Spinal cord (tissue), 10 donors: ENCODE measurements around the gene LNX1. TPM values are rescaled to one million over a fixed set of nuclear protein-coding genes. Genes with fewer than 3 reads are reported as not detected.
"Not testable (repeated sequence)": the region's sequence is repeated elsewhere in the genome, so short reads cannot be mapped to it uniquely, and the experiment has no call there.

ENCODE experiments used
- DNase-seq, 6 donors: peaks; one replicate each; pipeline versions ENCODE4 v3.0.0 to v3.0.0-alpha.2; 2013 to 2015; ENCODE audit warnings: low spot score in 6 of 6, low read depth in 4 of 6
- H3K27ac ChIP-seq: one replicate; pipeline ENCODE4 v1.5.1; 2013; ENCODE audit warnings: low read depth, low read length, control low read depth
- H3K27me3 ChIP-seq: one replicate; pipeline ENCODE4 v1.6.1; 2013; ENCODE audit warnings: low read length; ENCODE audit not compliant: control insufficient read depth, insufficient read depth
- H3K36me3 ChIP-seq: one replicate; pipeline ENCODE4 v1.6.1; 2013; ENCODE audit warnings: low read length; ENCODE audit not compliant: control insufficient read depth, insufficient read depth
- H3K4me1 ChIP-seq: one replicate; pipeline ENCODE4 v1.6.1; 2013; ENCODE audit warnings: low read length; ENCODE audit not compliant: control insufficient read depth, insufficient read depth
- H3K4me3 ChIP-seq: one replicate; pipeline ENCODE4 v1.5.1; 2013; ENCODE audit warnings: low read depth, low read length, control low read depth
- H3K9me3 ChIP-seq: one replicate; pipeline ENCODE4 v1.6.1; 2013; ENCODE audit warnings: low read length; ENCODE audit not compliant: control insufficient read depth, insufficient read depth
- WGBS: methylation state at CpG from one replicate; pipeline ENCODE4 v1.1.5; 2013; ENCODE audit warnings: missing lambda C conversion rate; ENCODE audit not compliant: insufficient coverage; 5-methylcytosine and 5-hydroxymethylcytosine counted together
- polyA plus RNA-seq, 2 donors: library from polyadenylated mRNA; unstranded; fragments of 120-200 nt; gene quantifications; one replicate each; pipeline ENCODE4 v1.2.1, GENCODE V29; 2013; ENCODE audit not compliant: insufficient read length in 2 of 2
- total RNA-seq, 2 donors: library from RNA; depleted of rRNA in 1 of 2; stranded (reverse); fragments of 120-200 nt in 1 of 2; fragments of >200 nt in 1 of 2; gene quantifications; one replicate each; pipeline versions ENCODE4 v1.2.3 to v1.2.4, GENCODE V29; 2013 to 2014
- donor health status: healthy.

Gene LNX1
- total and polyA plus RNA-seq, 4 donors = 7.6 to 13.3 (median 11.0) TPM

DNA sequence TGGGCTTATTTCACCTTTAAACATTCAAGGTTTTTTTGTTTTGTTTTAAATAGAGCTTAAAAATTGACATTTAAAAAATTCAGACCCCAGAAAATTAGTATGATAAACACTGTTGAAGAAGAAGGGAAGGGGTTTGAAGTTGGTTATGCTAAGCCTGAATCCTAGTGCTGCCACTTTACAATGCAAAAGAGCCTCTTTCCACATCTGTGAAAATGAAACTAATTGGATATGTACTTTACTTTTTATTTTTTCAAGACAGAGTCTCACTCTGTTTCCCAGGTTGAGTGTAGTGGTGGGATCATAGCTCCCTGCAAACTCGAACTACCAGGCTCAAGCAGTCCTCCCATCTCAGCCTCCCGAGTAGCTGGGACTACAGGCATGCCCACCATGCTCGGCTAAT lies 172.1 kb downstream of the LNX1 start:
- Histone ChIP-seq H3K27ac (no peak overlapping the region), H3K36me3 (peaks cover 6% of the 10 kb centered on the region), H3K4me1 (no peaks in the 10 kb centered on the region), H3K9me3 (no peaks in the 10 kb centered on the region), H3K4me3 (no peak overlapping the region), H3K27me3 (no peaks in the 10 kb centered on the region)
- WGBS = no CpG with 5 or more reads among the region's 3 CpGs
- no peak for DNase-seq

- H3K9me3 ChIP-seq, DNase-seq, H3K27ac ChIP-seq, H3K27me3 ChIP-seq, H3K4me1 ChIP-seq, H3K36me3 ChIP-seq, H3K4me3 ChIP-seq: not testable (repeated sequence)
- whole genome bisulfite sequencing = 87% methylated on average over 4 of the region's 11 CpGs
These were observed 181.8 kb downstream of the LNX1 start for GRCh38 chr4:53409479-53409878.

Other genes with a start within 250 kb of the LNX1 start
- 10 to 100 TPM; 18.8 to 19.5 TPM for gene SCFD2, start 225.4 kb downstream of the LNX1 start, total RNA-seq
- gene SCFD2, start 225.4 kb downstream of the LNX1 start, polyA plus RNA-seq = 10 to 100 TPM; 15.6 to 16.7 TPM
- gene FIP1L1, start 213.8 kb downstream of the LNX1 start, total RNA-seq = 10 to 100 TPM; 66.0 to 74.4 TPM
- gene FIP1L1, start 213.8 kb downstream of the LNX1 start, polyA plus RNA-seq = 10 to 100 TPM; 67.9 to 68.3 TPM